Measurements from ENCODE around the gene TAS2R38.
"Not testable (repeated sequence)": the region's sequence is repeated elsewhere in the genome, so short reads cannot be mapped to it uniquely, and the experiment has no call there.

- not testable (repeated sequence) for TF ChIP-seq EP300, CTCF, POLR2A (IDR thresholded peaks at IDR 0.05)
Observed at GRCh38 chr7:141987803-141988202, 14.2 kb upstream of the TAS2R38 start.
